ENCODE data around the gene BCL6.

Gene BCL6

GRCh38 chr3:187759601-187760000, 14.3 kb upstream of the BCL6 start:
- DNase-seq, result no peak

- DNase-seq, result no peak
These were observed 13.2 kb upstream of the BCL6 start for GRCh38 chr3:187758318-187758955.

GRCh38 chr3:187753516-187753915, 8.2 kb upstream of the BCL6 start:
- no peak for DNase-seq

GRCh38 chr3:187750513-187751123, 5.3 kb upstream of the BCL6 start:
- no peak for DNase-seq

GRCh38 chr3:187750006-187750512, 4.8 kb upstream of the BCL6 start:
- DNase-seq, result no peak

GRCh38 chr3:187748050-187748481, 2.8 kb upstream of the BCL6 start:
- peak; percentile 86 to 87 for DNase-seq

GRCh38 chr3:187747506-187747905, 2.2 kb upstream of the BCL6 start:
- no peak for DNase-seq

GRCh38 chr3:187746442-187747281, 1.4 kb upstream of the BCL6 start:
- peak in 1 of 2 experiments; percentile 9 for DNase-seq

GRCh38 chr3:187746059-187746441, 782 bp upstream of the BCL6 start:
- DNase-seq, result no peak

GRCh38 chr3:187744169-187745151, 808 bp downstream of the BCL6 start:
- peak; percentile 35 to 36 for DNase-seq

- peak; percentile 51 to 58 for DNase-seq
These were observed 1.8 kb downstream of the BCL6 start for GRCh38 chr3:187743195-187744141.

- no peak for DNase-seq
These were observed 2.7 kb downstream of the BCL6 start for GRCh38 chr3:187742351-187743171.

GRCh38 chr3:187741403-187742350, 3.6 kb downstream of the BCL6 start:
- peak; percentile 69 to 74 for DNase-seq

GRCh38 chr3:187740421-187741399, 4.6 kb downstream of the BCL6 start:
- peak; percentile 66 to 71 for DNase-seq

GRCh38 chr3:187739561-187740332, 5.5 kb downstream of the BCL6 start:
- DNase-seq, result peak; percentile 71 to 74

GRCh38 chr3:187739094-187739560, 6.1 kb downstream of the BCL6 start:
- DNase-seq, result peak in 1 of 2 experiments; percentile 27
